HEK293 (cell line): ENCODE data around the gene PRDX2.

Experiments used
- BCL11B ChIP-seq: fragments of 450-650 bp; formaldehyde crosslinking; IDR thresholded peaks from 2 replicates; pipeline ENCODE4 v1.5.1; 2016; ENCODE audit warnings: low read depth, missing biosample characterization, missing genetic modification characterization
- GLIS1 ChIP-seq: fragments of 450-650 bp; formaldehyde crosslinking; IDR thresholded peaks from 2 replicates; pipeline ENCODE4 v1.5.1; 2016; ENCODE audit warnings: missing biosample characterization, missing genetic modification characterization
- IKZF3 ChIP-seq: fragments of 450-650 bp; IDR thresholded peaks from 2 replicates; pipeline ENCODE4 v1.5.0; 2018; ENCODE audit warnings: missing biosample characterization, mild to moderate bottlenecking, missing genetic modification characterization, moderate library complexity
- KLF1 ChIP-seq: fragments of 450-650 bp; formaldehyde crosslinking; IDR thresholded peaks from 2 replicates; pipeline ENCODE4 v1.5.1; 2016; ENCODE audit warnings: missing biosample characterization, missing genetic modification characterization
- KLF16 ChIP-seq: fragments of 450-650 bp; formaldehyde crosslinking; IDR thresholded peaks from 2 replicates; pipeline ENCODE4 v1.5.1; 2017; ENCODE audit warnings: missing biosample characterization, missing genetic modification characterization
- MEIS1 ChIP-seq: sonication (generic); formaldehyde crosslinking; IDR thresholded peaks from 2 replicates; pipeline ENCODE4 v1.8.1; 2022; ENCODE audit warnings: missing genetic modification reagents, mild to moderate bottlenecking, borderline replicate concordance
- SCRT2 ChIP-seq: fragments of 450-650 bp; formaldehyde crosslinking; IDR thresholded peaks from 2 replicates; pipeline ENCODE4 v1.5.1; 2016; ENCODE audit warnings: missing biosample characterization, missing genetic modification characterization
- SP2 ChIP-seq: fragments of 450-650 bp; formaldehyde crosslinking; IDR thresholded peaks from 2 replicates; pipeline ENCODE4 v1.5.1; 2016; ENCODE audit warnings: missing biosample characterization, missing genetic modification characterization
- TCF7L2 ChIP-seq: IDR thresholded peaks from 2 replicates; pipeline ENCODE4 v1.6.1; 2011; ENCODE audit warnings: low read depth, mild to moderate bottlenecking, inconsistent platforms, low read length, moderate library complexity, borderline replicate concordance
- WT1 ChIP-seq: fragments of 450-650 bp; formaldehyde crosslinking; IDR thresholded peaks from 2 replicates; pipeline ENCODE4 v1.5.1; 2016; ENCODE audit warnings: missing biosample characterization, missing genetic modification characterization
- ZBTB20 ChIP-seq: fragments of 450-650 bp; formaldehyde crosslinking; IDR thresholded peaks from 2 replicates; pipeline ENCODE4 v1.5.1; 2016; ENCODE audit warnings: missing biosample characterization, missing genetic modification characterization
- ZBTB48 ChIP-seq: fragments of 450-650 bp; formaldehyde crosslinking; IDR thresholded peaks from 2 replicates; pipeline ENCODE4 v1.5.1; 2016; ENCODE audit warnings: missing biosample characterization, missing genetic modification characterization
- ZEB2 ChIP-seq: fragments of 450-650 bp; formaldehyde crosslinking; IDR thresholded peaks from 2 replicates; pipeline ENCODE4 v1.5.1; 2016; ENCODE audit warnings: missing biosample characterization, missing genetic modification characterization
- ZFHX2 ChIP-seq: fragments of 450-650 bp; formaldehyde crosslinking; conservative IDR thresholded peaks from 2 replicates; pipeline ENCODE4 v1.5.1; 2016; ENCODE audit warnings: missing biosample characterization, missing genetic modification characterization
- ZNF10 ChIP-seq: fragments of 450-650 bp; formaldehyde crosslinking; IDR thresholded peaks from 2 replicates; pipeline ENCODE4 v1.5.1; 2017; ENCODE audit warnings: missing biosample characterization, missing genetic modification characterization
- ZNF138 ChIP-seq: fragments of 450-650 bp; formaldehyde crosslinking; IDR thresholded peaks from 2 replicates; pipeline ENCODE4 v1.5.1; 2016; ENCODE audit warnings: missing biosample characterization, missing genetic modification characterization, borderline replicate concordance
- ZNF157 ChIP-seq: fragments of 450-650 bp; formaldehyde crosslinking; IDR thresholded peaks from 2 replicates; pipeline ENCODE4 v1.5.1; 2016; ENCODE audit warnings: missing biosample characterization, missing genetic modification characterization
- ZNF16 ChIP-seq: fragments of 450-650 bp; formaldehyde crosslinking; IDR thresholded peaks from 2 replicates; pipeline ENCODE4 v1.5.1; 2016; ENCODE audit warnings: low read depth, missing biosample characterization, missing genetic modification characterization
- ZNF223 ChIP-seq: fragments of 450-650 bp; formaldehyde crosslinking; IDR thresholded peaks from 2 replicates; pipeline ENCODE4 v1.5.1; 2016; ENCODE audit warnings: missing biosample characterization, missing genetic modification characterization
- ZNF341 ChIP-seq: fragments of 450-650 bp; formaldehyde crosslinking; IDR thresholded peaks from 2 replicates; pipeline ENCODE4; 2016; ENCODE audit warnings: low read depth, missing biosample characterization, missing genetic modification characterization
- ZNF416 ChIP-seq: fragments of 450-650 bp; formaldehyde crosslinking; IDR thresholded peaks from 2 replicates; pipeline ENCODE4 v1.5.1; 2016; ENCODE audit warnings: missing biosample characterization, missing genetic modification characterization
- ZNF548 ChIP-seq: fragments of 450-650 bp; formaldehyde crosslinking; IDR thresholded peaks from 2 replicates; pipeline ENCODE4 v1.5.1; 2016; ENCODE audit warnings: missing biosample characterization, missing genetic modification characterization
- ZNF837 ChIP-seq: fragments of 450-650 bp; formaldehyde crosslinking; IDR thresholded peaks from 2 replicates; pipeline ENCODE4 v1.5.1; 2016; ENCODE audit warnings: missing biosample characterization, missing genetic modification characterization
- TF ChIP-seq, protein P1 (sequence below): fragments of 450-650 bp; formaldehyde crosslinking; IDR thresholded peaks from 2 replicates; pipeline ENCODE4 v1.5.1; 2016; ENCODE audit warnings: missing biosample characterization, missing genetic modification characterization
- TF ChIP-seq, protein P2 (sequence below): fragments of 450-650 bp; formaldehyde crosslinking; IDR thresholded peaks from 2 replicates; pipeline ENCODE4 v1.5.1; 2016; ENCODE audit warnings: missing biosample characterization, missing genetic modification characterization, borderline replicate concordance
- TF ChIP-seq, protein P3 (sequence below): fragments of 450-650 bp; formaldehyde crosslinking; IDR thresholded peaks from 2 replicates; pipeline ENCODE4 v1.5.1; 2016; ENCODE audit warnings: missing biosample characterization, missing genetic modification characterization
- TF ChIP-seq, protein P4 (sequence below): fragments of 450-650 bp; formaldehyde crosslinking; IDR thresholded peaks from 2 replicates; pipeline ENCODE4 v1.5.1; 2016; ENCODE audit warnings: missing biosample characterization, missing genetic modification characterization
- TF ChIP-seq, protein P5 (sequence below): fragments of 450-650 bp; formaldehyde crosslinking; IDR thresholded peaks from 2 replicates; pipeline ENCODE4 v1.5.1; 2016; ENCODE audit warnings: missing biosample characterization, missing genetic modification characterization
- TF ChIP-seq, protein P6 (sequence below): fragments of 450-650 bp; formaldehyde crosslinking; conservative IDR thresholded peaks from 2 replicates; pipeline ENCODE4 v1.5.1; 2016; ENCODE audit warnings: low read depth, missing biosample characterization, missing genetic modification characterization

PRDX2 gene

DNA sequence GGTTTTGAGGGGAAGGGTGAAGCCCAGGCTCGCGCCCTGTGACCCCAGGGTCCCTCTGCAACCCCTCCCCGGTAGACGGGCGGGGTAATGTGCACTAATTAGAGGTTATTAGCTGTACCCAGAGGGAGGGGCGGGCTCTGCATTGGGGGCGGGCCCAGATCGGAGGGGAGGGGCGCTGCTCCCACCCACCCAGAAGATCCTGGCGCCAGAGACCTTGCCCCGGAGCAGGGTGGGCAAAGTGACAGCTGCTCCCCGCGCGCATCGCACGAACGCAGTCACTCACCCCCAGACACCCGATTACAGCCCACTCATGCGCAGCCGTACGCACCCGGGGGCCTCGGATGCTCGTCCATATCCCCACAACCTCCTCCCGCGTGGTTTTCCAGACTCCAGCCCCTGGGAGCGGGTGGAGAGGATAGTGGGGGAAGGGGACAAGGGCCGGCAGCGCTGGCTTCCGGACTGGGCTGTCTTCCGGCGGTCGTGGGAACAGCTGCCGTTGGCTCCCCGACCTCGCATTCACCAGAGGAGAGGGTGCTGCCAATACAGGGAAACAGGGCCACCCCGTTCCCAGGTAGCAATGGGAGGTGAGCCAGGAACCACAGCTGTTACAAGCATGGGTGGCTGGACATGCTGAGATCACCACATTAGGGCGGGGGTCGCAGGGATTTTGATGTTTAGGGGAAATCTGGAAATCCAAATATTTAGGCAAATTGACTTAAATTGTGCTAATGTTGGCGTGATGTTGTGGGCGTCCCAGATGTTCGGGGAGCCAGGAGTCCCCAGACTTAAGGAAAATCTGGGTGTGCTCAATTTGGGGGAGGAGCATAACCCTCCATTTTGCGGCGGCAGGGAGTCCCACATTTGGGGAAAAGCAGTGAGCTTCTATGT lies 23.3 kb downstream of the PRDX2 start (continued):
- TF ChIP-seq, protein P1, sequence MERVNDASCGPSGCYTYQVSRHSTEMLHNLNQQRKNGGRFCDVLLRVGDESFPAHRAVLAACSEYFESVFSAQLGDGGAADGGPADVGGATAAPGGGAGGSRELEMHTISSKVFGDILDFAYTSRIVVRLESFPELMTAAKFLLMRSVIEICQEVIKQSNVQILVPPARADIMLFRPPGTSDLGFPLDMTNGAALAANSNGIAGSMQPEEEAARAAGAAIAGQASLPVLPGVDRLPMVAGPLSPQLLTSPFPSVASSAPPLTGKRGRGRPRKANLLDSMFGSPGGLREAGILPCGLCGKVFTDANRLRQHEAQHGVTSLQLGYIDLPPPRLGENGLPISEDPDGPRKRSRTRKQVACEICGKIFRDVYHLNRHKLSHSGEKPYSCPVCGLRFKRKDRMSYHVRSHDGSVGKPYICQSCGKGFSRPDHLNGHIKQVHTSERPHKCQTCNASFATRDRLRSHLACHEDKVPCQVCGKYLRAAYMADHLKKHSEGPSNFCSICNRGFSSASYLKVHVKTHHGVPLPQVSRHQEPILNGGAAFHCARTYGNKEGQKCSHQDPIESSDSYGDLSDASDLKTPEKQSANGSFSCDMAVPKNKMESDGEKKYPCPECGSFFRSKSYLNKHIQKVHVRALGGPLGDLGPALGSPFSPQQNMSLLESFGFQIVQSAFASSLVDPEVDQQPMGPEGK, result 0 out of 2 replicates have a peak, but pooled peaks have one; percentile 26
- TF ChIP-seq ZNF10 (tag by site-specific recombination), result no peak
- TF ChIP-seq KLF16, result peak; percentile 58
- 0 out of 2 replicates have a peak, but pooled peaks have one; percentile 15 for TF ChIP-seq ZEB2
- no peak for TF ChIP-seq MEIS1 (CRISPR knock-in tag)
- TF ChIP-seq ZNF223 (tag by site-specific recombination), result no peak
- TF ChIP-seq ZNF548, result no peak
- peak; percentile 48; the same call in 1 of the 2 replicates for TF ChIP-seq KLF1
- TF ChIP-seq ZNF157 (tag by site-specific recombination), result no peak
- TF ChIP-seq TCF7L2, result no peak
- TF ChIP-seq, protein P2, sequence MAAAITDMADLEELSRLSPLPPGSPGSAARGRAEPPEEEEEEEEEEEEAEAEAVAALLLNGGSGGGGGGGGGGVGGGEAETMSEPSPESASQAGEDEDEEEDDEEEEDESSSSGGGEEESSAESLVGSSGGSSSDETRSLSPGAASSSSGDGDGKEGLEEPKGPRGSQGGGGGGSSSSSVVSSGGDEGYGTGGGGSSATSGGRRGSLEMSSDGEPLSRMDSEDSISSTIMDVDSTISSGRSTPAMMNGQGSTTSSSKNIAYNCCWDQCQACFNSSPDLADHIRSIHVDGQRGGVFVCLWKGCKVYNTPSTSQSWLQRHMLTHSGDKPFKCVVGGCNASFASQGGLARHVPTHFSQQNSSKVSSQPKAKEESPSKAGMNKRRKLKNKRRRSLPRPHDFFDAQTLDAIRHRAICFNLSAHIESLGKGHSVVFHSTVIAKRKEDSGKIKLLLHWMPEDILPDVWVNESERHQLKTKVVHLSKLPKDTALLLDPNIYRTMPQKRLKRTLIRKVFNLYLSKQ, result no peak
- peak; percentile 78 for TF ChIP-seq IKZF3 (tag by site-specific recombination)
- TF ChIP-seq, protein P3, sequence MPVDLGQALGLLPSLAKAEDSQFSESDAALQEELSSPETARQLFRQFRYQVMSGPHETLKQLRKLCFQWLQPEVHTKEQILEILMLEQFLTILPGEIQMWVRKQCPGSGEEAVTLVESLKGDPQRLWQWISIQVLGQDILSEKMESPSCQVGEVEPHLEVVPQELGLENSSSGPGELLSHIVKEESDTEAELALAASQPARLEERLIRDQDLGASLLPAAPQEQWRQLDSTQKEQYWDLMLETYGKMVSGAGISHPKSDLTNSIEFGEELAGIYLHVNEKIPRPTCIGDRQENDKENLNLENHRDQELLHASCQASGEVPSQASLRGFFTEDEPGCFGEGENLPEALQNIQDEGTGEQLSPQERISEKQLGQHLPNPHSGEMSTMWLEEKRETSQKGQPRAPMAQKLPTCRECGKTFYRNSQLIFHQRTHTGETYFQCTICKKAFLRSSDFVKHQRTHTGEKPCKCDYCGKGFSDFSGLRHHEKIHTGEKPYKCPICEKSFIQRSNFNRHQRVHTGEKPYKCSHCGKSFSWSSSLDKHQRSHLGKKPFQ (tag by site-specific recombination), result no peak
- TF ChIP-seq, protein P4, sequence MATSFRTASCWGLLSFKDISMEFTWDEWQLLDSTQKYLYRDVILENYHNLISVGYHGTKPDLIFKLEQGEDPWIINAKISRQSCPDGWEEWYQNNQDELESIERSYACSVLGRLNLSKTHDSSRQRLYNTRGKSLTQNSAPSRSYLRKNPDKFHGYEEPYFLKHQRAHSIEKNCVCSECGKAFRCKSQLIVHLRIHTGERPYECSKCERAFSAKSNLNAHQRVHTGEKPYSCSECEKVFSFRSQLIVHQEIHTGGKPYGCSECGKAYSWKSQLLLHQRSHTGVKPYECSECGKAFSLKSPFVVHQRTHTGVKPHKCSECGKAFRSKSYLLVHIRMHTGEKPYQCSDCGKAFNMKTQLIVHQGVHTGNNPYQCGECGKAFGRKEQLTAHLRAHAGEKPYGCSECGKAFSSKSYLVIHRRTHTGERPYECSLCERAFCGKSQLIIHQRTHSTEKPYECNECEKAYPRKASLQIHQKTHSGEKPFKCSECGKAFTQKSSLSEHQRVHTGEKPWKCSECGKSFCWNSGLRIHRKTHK (tag by site-specific recombination), result no peak
- peak; percentile 63; the same call in 1 of the 2 replicates for TF ChIP-seq ZBTB48 (tag by site-specific recombination)
- peak; percentile 65 for TF ChIP-seq ZBTB20 (tag by site-specific recombination)
- peak; percentile 77 for TF ChIP-seq SP2 (tag by site-specific recombination)
- TF ChIP-seq ZNF416 (tag by site-specific recombination), result no peak
- no peak for TF ChIP-seq BCL11B (tag by site-specific recombination)
- TF ChIP-seq, protein P5, sequence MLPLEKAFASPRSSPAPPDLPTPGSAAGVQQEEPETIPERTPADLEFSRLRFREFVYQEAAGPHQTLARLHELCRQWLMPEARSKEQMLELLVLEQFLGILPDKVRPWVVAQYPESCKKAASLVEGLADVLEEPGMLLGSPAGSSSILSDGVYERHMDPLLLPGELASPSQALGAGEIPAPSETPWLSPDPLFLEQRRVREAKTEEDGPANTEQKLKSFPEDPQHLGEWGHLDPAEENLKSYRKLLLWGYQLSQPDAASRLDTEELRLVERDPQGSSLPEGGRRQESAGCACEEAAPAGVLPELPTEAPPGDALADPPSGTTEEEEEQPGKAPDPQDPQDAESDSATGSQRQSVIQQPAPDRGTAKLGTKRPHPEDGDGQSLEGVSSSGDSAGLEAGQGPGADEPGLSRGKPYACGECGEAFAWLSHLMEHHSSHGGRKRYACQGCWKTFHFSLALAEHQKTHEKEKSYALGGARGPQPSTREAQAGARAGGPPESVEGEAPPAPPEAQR (tag by site-specific recombination), result no peak
- TF ChIP-seq ZNF341, result peak; percentile 96
- no peak for TF ChIP-seq SCRT2
- TF ChIP-seq, protein P6, sequence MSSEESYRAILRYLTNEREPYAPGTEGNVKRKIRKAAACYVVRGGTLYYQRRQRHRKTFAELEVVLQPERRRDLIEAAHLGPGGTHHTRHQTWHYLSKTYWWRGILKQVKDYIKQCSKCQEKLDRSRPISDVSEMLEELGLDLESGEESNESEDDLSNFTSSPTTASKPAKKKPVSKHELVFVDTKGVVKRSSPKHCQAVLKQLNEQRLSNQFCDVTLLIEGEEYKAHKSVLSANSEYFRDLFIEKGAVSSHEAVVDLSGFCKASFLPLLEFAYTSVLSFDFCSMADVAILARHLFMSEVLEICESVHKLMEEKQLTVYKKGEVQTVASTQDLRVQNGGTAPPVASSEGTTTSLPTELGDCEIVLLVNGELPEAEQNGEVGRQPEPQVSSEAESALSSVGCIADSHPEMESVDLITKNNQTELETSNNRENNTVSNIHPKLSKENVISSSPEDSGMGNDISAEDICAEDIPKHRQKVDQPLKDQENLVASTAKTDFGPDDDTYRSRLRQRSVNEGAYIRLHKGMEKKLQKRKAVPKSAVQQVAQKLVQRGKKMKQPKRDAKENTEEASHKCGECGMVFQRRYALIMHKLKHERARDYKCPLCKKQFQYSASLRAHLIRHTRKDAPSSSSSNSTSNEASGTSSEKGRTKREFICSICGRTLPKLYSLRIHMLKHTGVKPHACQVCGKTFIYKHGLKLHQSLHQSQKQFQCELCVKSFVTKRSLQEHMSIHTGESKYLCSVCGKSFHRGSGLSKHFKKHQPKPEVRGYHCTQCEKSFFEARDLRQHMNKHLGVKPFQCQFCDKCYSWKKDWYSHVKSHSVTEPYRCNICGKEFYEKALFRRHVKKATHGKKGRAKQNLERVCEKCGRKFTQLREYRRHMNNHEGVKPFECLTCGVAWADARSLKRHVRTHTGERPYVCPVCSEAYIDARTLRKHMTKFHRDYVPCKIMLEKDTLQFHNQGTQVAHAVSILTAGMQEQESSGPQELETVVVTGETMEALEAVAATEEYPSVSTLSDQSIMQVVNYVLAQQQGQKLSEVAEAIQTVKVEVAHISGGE (tag by site-specific recombination), result peak; percentile 75
- no peak for TF ChIP-seq GLIS1 (tag by site-specific recombination)
- no peak for TF ChIP-seq WT1 (tag by site-specific recombination)
- TF ChIP-seq ZNF138, result no peak
- TF ChIP-seq ZFHX2 (tag by site-specific recombination), result peak; percentile 60
- no peak for TF ChIP-seq ZNF837 (tag by site-specific recombination)
- TF ChIP-seq ZNF16 (tag by site-specific recombination), result no peak
